ENCODE measurements around the gene YWHAG.
"Not testable (repeated sequence)": the region's sequence is repeated elsewhere in the genome, so short reads cannot be mapped to it uniquely, and the experiment has no call there.

YWHAG gene

GRCh38 chr7:76394957-76395356 is 36.2 kb upstream of the YWHAG start:
- Histone ChIP-seq H3K4me3 (ENCODE audit: low read length) (no peak overlapping the region), H3K9ac (ENCODE audit: low read depth, low read length) (no peak overlapping the region), H3K27me3 (ENCODE audit: insufficient read depth, low read length) (peaks cover 7% of the 10 kb centered on the region), H3K36me3 (ENCODE audit: insufficient read depth, low read depth, low read length) (no peaks in the 10 kb centered on the region), H3K9me3 (ENCODE audit: insufficient read depth, low read depth, low read length) (no peaks in the 10 kb centered on the region), H3K27ac (ENCODE audit: low read length) (no peak overlapping the region), H3K4me1 (ENCODE audit: insufficient read depth, low read length) (no peaks in the 10 kb centered on the region; the same call in 1 of the 2 replicates)

- H3K4me1 ChIP-seq (ENCODE audit: insufficient read depth, low read length), result peaks cover 8% of the 10 kb centered on the region; the same call in 1 of the 2 replicates
- peaks cover 7% of the 10 kb centered on the region for H3K27me3 ChIP-seq (ENCODE audit: insufficient read depth, low read length)
- peak overlapping the region; percentile 74 for H3K4me3 ChIP-seq (ENCODE audit: low read length)
- no peak overlapping the region for H3K27ac ChIP-seq (ENCODE audit: low read length)
- no peaks in the 10 kb centered on the region for H3K9me3 ChIP-seq (ENCODE audit: insufficient read depth, low read depth, low read length)
- H3K36me3 ChIP-seq (ENCODE audit: insufficient read depth, low read depth, low read length), result no peaks in the 10 kb centered on the region
- peak overlapping the region; percentile 74; the same call in 1 of the 2 replicates for H3K9ac ChIP-seq (ENCODE audit: low read depth, low read length)
Observed at GRCh38 chr7:76393116-76394031, 34.6 kb upstream of the YWHAG start.

- H3K4me3 ChIP-seq (ENCODE audit: low read length), result peak overlapping the region; percentile 74
- H3K27ac ChIP-seq (ENCODE audit: low read length), result no peak overlapping the region
- H3K9me3 ChIP-seq (ENCODE audit: insufficient read depth, low read depth, low read length), result no peaks in the 10 kb centered on the region
- H3K9ac ChIP-seq (ENCODE audit: low read depth, low read length), result peak overlapping the region; percentile 1; the same call in 1 of the 2 replicates
- H3K4me1 ChIP-seq (ENCODE audit: insufficient read depth, low read length), result peaks cover 8% of the 10 kb centered on the region; the same call in 1 of the 2 replicates
- H3K36me3 ChIP-seq (ENCODE audit: insufficient read depth, low read depth, low read length), result no peaks in the 10 kb centered on the region
- H3K27me3 ChIP-seq (ENCODE audit: insufficient read depth, low read length), result peaks cover 2% of the 10 kb centered on the region
Observed at GRCh38 chr7:76392531-76393115, 33.8 kb upstream of the YWHAG start.

GRCh38 chr7:76390092-76390491 is 31.3 kb upstream of the YWHAG start:
- H3K4me1 ChIP-seq (ENCODE audit: insufficient read depth, low read length), result peaks cover 8% of the 10 kb centered on the region; the same call in 1 of the 2 replicates
- no peaks in the 10 kb centered on the region; the same call in 1 of the 2 replicates for H3K27me3 ChIP-seq (ENCODE audit: insufficient read depth, low read length)
- H3K4me3 ChIP-seq (ENCODE audit: low read length), result no peak overlapping the region
- 0 out of 2 replicates have a peak overlapping the region, but pooled peaks have one; percentile 56 for H3K9ac ChIP-seq (ENCODE audit: low read depth, low read length)
- no peak overlapping the region for H3K27ac ChIP-seq (ENCODE audit: low read length)
- no peaks in the 10 kb centered on the region for H3K36me3 ChIP-seq (ENCODE audit: insufficient read depth, low read depth, low read length)
- H3K9me3 ChIP-seq (ENCODE audit: insufficient read depth, low read depth, low read length), result no peaks in the 10 kb centered on the region

- H3K4me1 ChIP-seq (ENCODE audit: insufficient read depth, low read length); H3K9ac ChIP-seq (ENCODE audit: low read depth, low read length); H3K36me3 ChIP-seq (ENCODE audit: insufficient read depth, low read depth, low read length); H3K27me3 ChIP-seq (ENCODE audit: insufficient read depth, low read length); H3K27ac ChIP-seq (ENCODE audit: low read length); H3K4me3 ChIP-seq (ENCODE audit: low read length); H3K9me3 ChIP-seq (ENCODE audit: insufficient read depth, low read depth, low read length): not testable (repeated sequence)
Observed at GRCh38 chr7:76387789-76388188, 29.0 kb upstream of the YWHAG start.

GRCh38 chr7:76386691-76387260 is 28.0 kb upstream of the YWHAG start:
- no peaks in the 10 kb centered on the region for H3K36me3 ChIP-seq (ENCODE audit: insufficient read depth, low read depth, low read length)
- peaks cover 8% of the 10 kb centered on the region; the same call in 1 of the 2 replicates for H3K4me1 ChIP-seq (ENCODE audit: insufficient read depth, low read length)
- no peaks in the 10 kb centered on the region for H3K27me3 ChIP-seq (ENCODE audit: insufficient read depth, low read length)
- H3K4me3 ChIP-seq (ENCODE audit: low read length), result no peak overlapping the region
- no peak overlapping the region for H3K9ac ChIP-seq (ENCODE audit: low read depth, low read length)
- H3K27ac ChIP-seq (ENCODE audit: low read length), result no peak overlapping the region
- H3K9me3 ChIP-seq (ENCODE audit: insufficient read depth, low read depth, low read length), result no peaks in the 10 kb centered on the region

- H3K27ac ChIP-seq (ENCODE audit: low read length), result no peak overlapping the region
- no peaks in the 10 kb centered on the region for H3K27me3 ChIP-seq (ENCODE audit: insufficient read depth, low read length)
- no peaks in the 10 kb centered on the region; the same call in 1 of the 2 replicates for H3K4me1 ChIP-seq (ENCODE audit: insufficient read depth, low read length)
- no peaks in the 10 kb centered on the region for H3K36me3 ChIP-seq (ENCODE audit: insufficient read depth, low read depth, low read length)
- H3K9ac ChIP-seq (ENCODE audit: low read depth, low read length), result no peak overlapping the region
- H3K4me3 ChIP-seq (ENCODE audit: low read length), result no peak overlapping the region
- no peaks in the 10 kb centered on the region for H3K9me3 ChIP-seq (ENCODE audit: insufficient read depth, low read depth, low read length)
Observed at GRCh38 chr7:76383089-76383944, 24.5 kb upstream of the YWHAG start.

GRCh38 chr7:76381814-76382213 is 23.0 kb upstream of the YWHAG start:
- H3K4me1 ChIP-seq (ENCODE audit: insufficient read depth, low read length), result no peaks in the 10 kb centered on the region; the same call in 1 of the 2 replicates
- H3K9ac ChIP-seq (ENCODE audit: low read depth, low read length), result no peak overlapping the region
- no peaks in the 10 kb centered on the region for H3K36me3 ChIP-seq (ENCODE audit: insufficient read depth, low read depth, low read length)
- no peaks in the 10 kb centered on the region for H3K9me3 ChIP-seq (ENCODE audit: insufficient read depth, low read depth, low read length)
- no peak overlapping the region for H3K27ac ChIP-seq (ENCODE audit: low read length)
- no peak overlapping the region for H3K4me3 ChIP-seq (ENCODE audit: low read length)
- no peaks in the 10 kb centered on the region for H3K27me3 ChIP-seq (ENCODE audit: insufficient read depth, low read length)

- Histone ChIP-seq H3K27ac (ENCODE audit: low read length) (no peak overlapping the region), H3K9ac (ENCODE audit: low read depth, low read length) (peak overlapping the region; percentile 49; the same call in 1 of the 2 replicates), H3K4me3 (ENCODE audit: low read length) (peak overlapping the region; percentile 63; the same call in 1 of the 2 replicates)
Observed at GRCh38 chr7:76380623-76380966, 21.8 kb upstream of the YWHAG start.

GRCh38 chr7:76377186-76377918 is 18.6 kb upstream of the YWHAG start:
- H3K9ac ChIP-seq (ENCODE audit: low read depth, low read length), result no peak overlapping the region
- H3K4me1 ChIP-seq (ENCODE audit: insufficient read depth, low read length), result no peaks in the 10 kb centered on the region; the same call in 1 of the 2 replicates
- no peak overlapping the region for H3K4me3 ChIP-seq (ENCODE audit: low read length)
- H3K9me3 ChIP-seq (ENCODE audit: insufficient read depth, low read depth, low read length), result no peaks in the 10 kb centered on the region
- H3K27me3 ChIP-seq (ENCODE audit: insufficient read depth, low read length), result no peaks in the 10 kb centered on the region
- H3K27ac ChIP-seq (ENCODE audit: low read length), result no peak overlapping the region
- no peaks in the 10 kb centered on the region for H3K36me3 ChIP-seq (ENCODE audit: insufficient read depth, low read depth, low read length)

More at GRCh38 chr7:76380623-76380966, 21.8 kb upstream of the YWHAG start:
- Histone ChIP-seq H3K27me3 (ENCODE audit: insufficient read depth, low read length) (no peaks in the 10 kb centered on the region), H3K4me1 (ENCODE audit: insufficient read depth, low read length) (no peaks in the 10 kb centered on the region; the same call in 1 of the 2 replicates), H3K36me3 (ENCODE audit: insufficient read depth, low read depth, low read length) (no peaks in the 10 kb centered on the region), H3K9me3 (ENCODE audit: insufficient read depth, low read depth, low read length) (no peaks in the 10 kb centered on the region)

Measured in iPS-20b (cell line).